Fibroblast of villous mesenchyme (primary cell): ENCODE data around the gene MTERF1. TPM values are rescaled to one million over a fixed set of nuclear protein-coding genes. Genes with fewer than 3 reads are reported as not detected.

Experiments used
- DNase-seq: peaks from one replicate; pipeline ENCODE4 v3.0.0-alpha.2; 2010; ENCODE audit warnings: low read depth
- H3K4me3 ChIP-seq: 2 replicates; pipeline ENCODE4 v1.5.1; 2011; ENCODE audit warnings: low read depth, mild to moderate bottlenecking, low read length
- CTCF ChIP-seq: IDR thresholded peaks from 2 replicates; pipeline ENCODE4 v1.5.1; 2012; ENCODE audit warnings: low read depth, mild to moderate bottlenecking, low read length; ENCODE audit not compliant: insufficient read depth
- total RNA-seq: library from RNA; depleted of rRNA; stranded (reverse); fragments of >200 nt; gene quantifications from 2 replicates; pipeline ENCODE4 v1.2.3, GENCODE V29; 2012

The MTERF1 gene
- total RNA-seq, 1 donor, result 13.4 TPM

- no peak overlapping the region for H3K4me3 ChIP-seq
- no peak for TF ChIP-seq CTCF
- no peak for DNase-seq
These were observed 45.2 kb downstream of the MTERF1 start for GRCh38 chr7:91835091-91835825.

- no peak overlapping the region for H3K4me3 ChIP-seq
- no peak for TF ChIP-seq CTCF
- DNase-seq, result no peak
These were observed 47.9 kb downstream of the MTERF1 start for GRCh38 chr7:91832493-91833045.

GRCh38 chr7:91827169-91827568, 53.3 kb downstream of the MTERF1 start:
- TF ChIP-seq CTCF, result no peak
- DNase-seq, result no peak
- H3K4me3 ChIP-seq, result no peak overlapping the region

GRCh38 chr7:91826377-91826776, 54.1 kb downstream of the MTERF1 start:
- TF ChIP-seq CTCF, result no peak
- no peak for DNase-seq
- H3K4me3 ChIP-seq, result no peak overlapping the region

GRCh38 chr7:91824201-91824600, 56.3 kb downstream of the MTERF1 start:
- no peak for DNase-seq
- no peak for TF ChIP-seq CTCF
- no peak overlapping the region for H3K4me3 ChIP-seq

Other genes starting within 250 kb of the MTERF1 start
- 43.2 and 49.2 TPM in 2 replicates for gene AKAP9, start 60.2 kb upstream of the MTERF1 start, total RNA-seq